Measurements from ENCODE around the gene C2orf68.
A peak's percentile ranks its signal among the peaks of the same experiment; 100 is the strongest.
"Not testable (repeated sequence)": the region's sequence is repeated elsewhere in the genome, so short reads cannot be mapped to it uniquely, and the experiment has no call there.

C2orf68 gene

GRCh38 chr2:85611705-85612587, at the start of gene C2orf68:
Gene C2orf68 (minus strand): TSS chr2:85612066. CDS start chr2:85611984, 82 bp downstream.
- peak; percentile 49 for DNase-seq

GRCh38 chr2:85661139-85661858, 49.4 kb upstream of the C2orf68 start:
- no peak for DNase-seq

- no peak for DNase-seq
Measured at GRCh38 chr2:85660725-85661124, 48.9 kb upstream of the C2orf68 start.

- DNase-seq, result not testable (repeated sequence)
Measured at GRCh38 chr2:85660301-85660700, 48.4 kb upstream of the C2orf68 start.

- no peak for DNase-seq
Measured at GRCh38 chr2:85659324-85659981, 47.6 kb upstream of the C2orf68 start.

GRCh38 chr2:85657399-85657798, 45.5 kb upstream of the C2orf68 start:
- not testable (repeated sequence) for DNase-seq

GRCh38 chr2:85656468-85656867, 44.6 kb upstream of the C2orf68 start:
- no peak for DNase-seq

GRCh38 chr2:85655961-85656417, 44.1 kb upstream of the C2orf68 start:
- DNase-seq, result no peak

GRCh38 chr2:85653996-85654395, 42.1 kb upstream of the C2orf68 start:
- DNase-seq, result no peak

GRCh38 chr2:85652056-85652455, 40.2 kb upstream of the C2orf68 start:
- DNase-seq, result no peak

GRCh38 chr2:85651097-85651496, 39.2 kb upstream of the C2orf68 start:
- no peak for DNase-seq

GRCh38 chr2:85650456-85650855, 38.6 kb upstream of the C2orf68 start:
- no peak for DNase-seq

- no peak for DNase-seq
Measured at GRCh38 chr2:85649201-85650190, 37.6 kb upstream of the C2orf68 start.

- DNase-seq, result no peak
Measured at GRCh38 chr2:85648619-85649018, 36.8 kb upstream of the C2orf68 start.

GRCh38 chr2:85647823-85648526, 36.1 kb upstream of the C2orf68 start:
- no peak for DNase-seq

GRCh38 chr2:85646166-85646565, 34.3 kb upstream of the C2orf68 start:
- DNase-seq, result no peak

- no peak for DNase-seq
Measured at GRCh38 chr2:85644909-85645308, 33.0 kb upstream of the C2orf68 start.

GRCh38 chr2:85642725-85643124, 30.9 kb upstream of the C2orf68 start:
- no peak for DNase-seq

GRCh38 chr2:85635636-85636035, 23.8 kb upstream of the C2orf68 start:
- no peak for DNase-seq

GRCh38 chr2:85635011-85635410, 23.1 kb upstream of the C2orf68 start:
- DNase-seq, result no peak

GRCh38 chr2:85631316-85631715, 19.4 kb upstream of the C2orf68 start:
- DNase-seq, result no peak
